Astrocyte (in vitro differentiated cells and primary cell): ENCODE results near the gene HMX1. TPM values are rescaled to one million over a fixed set of nuclear protein-coding genes. Genes with fewer than 3 reads are reported as not detected.

ENCODE experiments used
- DNase-seq: peaks from one replicate; pipeline ENCODE4 v3.0.0-alpha.2; 2010; ENCODE audit warnings: low read depth
- FAIRE-seq: peaks from 2 replicates; lab custom pipeline; 2011; peaks lifted over from hg19 to GRCh38; lab: Jason Lieb, UNC
- H2AFZ ChIP-seq: 2 replicates; pipeline ENCODE4 v1.6.0; 2012; ENCODE audit warnings: low read depth, low read length, inconsistent platforms
- H3K27ac ChIP-seq: 2 replicates; pipeline ENCODE4 v1.5.1; 2011; ENCODE audit warnings: low read depth, low read length, inconsistent platforms
- H3K27me3 ChIP-seq: 2 replicates; pipeline ENCODE4 v1.6.0; 2011; ENCODE audit warnings: low read length, inconsistent platforms; ENCODE audit not compliant: insufficient read depth
- H3K36me3 ChIP-seq: 2 replicates; pipeline ENCODE4 v1.5.1; 2011; ENCODE audit warnings: low read length, inconsistent platforms; ENCODE audit not compliant: insufficient read depth
- H3K4me1 ChIP-seq: 2 replicates; pipeline ENCODE4 v1.5.1; 2011; ENCODE audit warnings: low read length, inconsistent platforms; ENCODE audit not compliant: insufficient read depth
- H3K4me2 ChIP-seq: 2 replicates; pipeline ENCODE4 v1.6.0; 2012; ENCODE audit warnings: low read length, inconsistent platforms
- H3K4me3 ChIP-seq: 2 replicates; pipeline ENCODE4 v1.5.1; 2011; ENCODE audit warnings: low read depth, mild to moderate bottlenecking, low read length, inconsistent platforms; ENCODE audit not compliant: insufficient read depth
- H3K79me2 ChIP-seq: 2 replicates; pipeline ENCODE4 v1.6.0; 2012; ENCODE audit warnings: mild to moderate bottlenecking, low read length, inconsistent platforms; ENCODE audit not compliant: insufficient read depth
- H3K9ac ChIP-seq: 2 replicates; pipeline ENCODE4 v1.6.0; 2012; ENCODE audit warnings: mild to moderate bottlenecking, low read length, inconsistent platforms
- H3K9me3 ChIP-seq: 2 replicates; pipeline ENCODE4 v1.5.1; 2012; ENCODE audit warnings: low read depth, mild to moderate bottlenecking, low read length, inconsistent platforms; ENCODE audit not compliant: insufficient read depth
- H4K20me1 ChIP-seq: 2 replicates; pipeline ENCODE4 v1.6.0; 2012; ENCODE audit warnings: low read length, inconsistent platforms; ENCODE audit not compliant: insufficient read depth
- H3K27ac Mint-ChIP-seq: one replicate; pipeline ENCODE4 v1.8.0; 2021; ENCODE audit warnings: mild to moderate bottlenecking, mixed read lengths; ENCODE audit not compliant: unreplicated experiment
- H3K27me3 Mint-ChIP-seq: one replicate; pipeline ENCODE4 v1.8.0; 2021; ENCODE audit warnings: low read depth, mixed read lengths; ENCODE audit not compliant: unreplicated experiment
- H3K36me3 Mint-ChIP-seq: one replicate; pipeline ENCODE4 v1.8.0; 2021; ENCODE audit warnings: low read depth, mixed read lengths; ENCODE audit not compliant: unreplicated experiment
- H3K4me1 Mint-ChIP-seq: one replicate; pipeline ENCODE4 v1.8.0; 2021; ENCODE audit warnings: low read depth, mixed read lengths; ENCODE audit not compliant: unreplicated experiment
- H3K4me3 Mint-ChIP-seq: one replicate; pipeline ENCODE4 v1.8.0; 2021; ENCODE audit warnings: mild to moderate bottlenecking, moderate library complexity, mixed read lengths; ENCODE audit not compliant: unreplicated experiment
- H3K9me3 Mint-ChIP-seq: one replicate; pipeline ENCODE4 v1.8.0; 2021; ENCODE audit warnings: mild to moderate bottlenecking, mixed read lengths; ENCODE audit not compliant: unreplicated experiment
- EZH2 ChIP-seq: IDR thresholded peaks from 2 replicates; pipeline ENCODE4 v1.6.1; 2012; ENCODE audit warnings: mild to moderate bottlenecking, low read length, inconsistent platforms; ENCODE audit not compliant: insufficient read depth
- total RNA-seq: library from RNA; stranded (reverse); gene quantifications from 2 replicates; pipeline ENCODE4 v1.2.1, GENCODE V29; 2021
- TF ChIP-seq, protein P1 (sequence below): IDR thresholded peaks from 2 replicates; pipeline ENCODE4 v1.5.1; 2011; ENCODE audit warnings: low read depth, mild to moderate bottlenecking, inconsistent platforms, low read length, moderate library complexity; ENCODE audit not compliant: insufficient read depth

The HMX1 gene
- total RNA-seq, 1 donor from 2014 or later = 0.25 TPM

DNA sequence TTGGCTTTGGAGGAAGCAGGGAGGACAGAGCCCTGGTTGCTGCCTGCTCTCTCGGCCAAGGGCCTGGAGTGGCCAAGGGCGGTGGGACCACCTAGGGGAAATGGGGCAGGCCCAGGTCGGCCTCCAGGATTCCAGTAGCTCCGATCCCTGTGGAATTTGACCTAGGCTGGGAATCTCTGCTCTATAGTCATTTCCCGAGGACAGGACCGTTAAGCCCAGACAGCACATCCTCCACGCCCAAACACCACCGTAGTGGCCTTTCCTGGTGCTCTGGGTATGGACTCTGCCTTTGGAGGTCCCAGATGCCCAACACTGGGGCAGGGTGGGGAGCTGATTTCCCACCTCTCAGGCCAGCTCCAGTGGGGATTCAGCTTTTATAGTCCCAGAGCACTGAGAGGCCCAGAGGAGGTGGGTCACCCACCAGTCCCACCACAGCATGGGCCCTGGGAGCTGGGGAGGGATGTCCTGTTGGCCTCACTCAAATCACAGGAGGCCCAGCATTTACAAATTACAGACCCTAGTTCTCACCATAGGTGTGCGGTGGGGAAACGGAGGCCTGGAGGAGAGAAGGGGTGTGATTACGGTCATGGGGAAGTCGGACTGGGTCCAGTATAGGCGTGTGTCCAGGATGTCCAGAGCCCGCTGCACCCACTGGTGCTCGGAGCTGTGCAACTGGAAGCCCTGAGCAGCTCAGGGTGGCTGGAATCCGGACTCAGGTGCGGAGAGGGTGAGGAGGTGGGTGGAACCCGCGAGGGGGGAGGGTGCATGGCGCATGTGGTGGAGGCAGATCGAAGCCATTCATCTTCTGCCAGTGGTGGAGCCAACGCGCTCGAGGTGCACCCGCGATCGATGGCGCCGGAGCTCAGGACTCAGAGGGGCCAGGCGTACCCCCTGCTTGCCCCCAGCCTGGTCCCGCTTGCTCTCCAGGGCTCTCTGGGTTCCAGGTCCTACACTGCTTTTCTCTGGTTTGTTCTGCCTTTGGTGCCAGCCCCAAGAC lies 7.7 kb downstream of the HMX1 start:
- Histone ChIP-seq H3K27me3 (peaks cover 74% of the 10 kb centered on the region), H3K36me3 (no peaks in the 10 kb centered on the region), H3K27ac (no peak overlapping the region), H3K4me3 (no peak overlapping the region), H3K9ac (no peak overlapping the region), H4K20me1 (no peaks in the 10 kb centered on the region), H3K9me3 (no peaks in the 10 kb centered on the region), H3K4me2 (no peak overlapping the region), H2AFZ (no peak overlapping the region), H3K79me2 (no peaks in the 10 kb centered on the region), H3K4me1 (no peaks in the 10 kb centered on the region)
- TF ChIP-seq, protein P1, sequence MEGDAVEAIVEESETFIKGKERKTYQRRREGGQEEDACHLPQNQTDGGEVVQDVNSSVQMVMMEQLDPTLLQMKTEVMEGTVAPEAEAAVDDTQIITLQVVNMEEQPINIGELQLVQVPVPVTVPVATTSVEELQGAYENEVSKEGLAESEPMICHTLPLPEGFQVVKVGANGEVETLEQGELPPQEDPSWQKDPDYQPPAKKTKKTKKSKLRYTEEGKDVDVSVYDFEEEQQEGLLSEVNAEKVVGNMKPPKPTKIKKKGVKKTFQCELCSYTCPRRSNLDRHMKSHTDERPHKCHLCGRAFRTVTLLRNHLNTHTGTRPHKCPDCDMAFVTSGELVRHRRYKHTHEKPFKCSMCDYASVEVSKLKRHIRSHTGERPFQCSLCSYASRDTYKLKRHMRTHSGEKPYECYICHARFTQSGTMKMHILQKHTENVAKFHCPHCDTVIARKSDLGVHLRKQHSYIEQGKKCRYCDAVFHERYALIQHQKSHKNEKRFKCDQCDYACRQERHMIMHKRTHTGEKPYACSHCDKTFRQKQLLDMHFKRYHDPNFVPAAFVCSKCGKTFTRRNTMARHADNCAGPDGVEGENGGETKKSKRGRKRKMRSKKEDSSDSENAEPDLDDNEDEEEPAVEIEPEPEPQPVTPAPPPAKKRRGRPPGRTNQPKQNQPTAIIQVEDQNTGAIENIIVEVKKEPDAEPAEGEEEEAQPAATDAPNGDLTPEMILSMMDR = no peak
- peak; percentile 5 for TF ChIP-seq EZH2
- Mint-ChIP-seq H3K4me1 (no peaks in the 10 kb centered on the region), H3K27me3 (peaks cover 62% of the 10 kb centered on the region), H3K4me3 (no peak overlapping the region), H3K36me3 (peaks cover 1% of the 10 kb centered on the region), H3K27ac (no peak overlapping the region), H3K9me3 (peaks cover 6% of the 10 kb centered on the region)
- no peak for FAIRE-seq
- no peak for DNase-seq

DNA sequence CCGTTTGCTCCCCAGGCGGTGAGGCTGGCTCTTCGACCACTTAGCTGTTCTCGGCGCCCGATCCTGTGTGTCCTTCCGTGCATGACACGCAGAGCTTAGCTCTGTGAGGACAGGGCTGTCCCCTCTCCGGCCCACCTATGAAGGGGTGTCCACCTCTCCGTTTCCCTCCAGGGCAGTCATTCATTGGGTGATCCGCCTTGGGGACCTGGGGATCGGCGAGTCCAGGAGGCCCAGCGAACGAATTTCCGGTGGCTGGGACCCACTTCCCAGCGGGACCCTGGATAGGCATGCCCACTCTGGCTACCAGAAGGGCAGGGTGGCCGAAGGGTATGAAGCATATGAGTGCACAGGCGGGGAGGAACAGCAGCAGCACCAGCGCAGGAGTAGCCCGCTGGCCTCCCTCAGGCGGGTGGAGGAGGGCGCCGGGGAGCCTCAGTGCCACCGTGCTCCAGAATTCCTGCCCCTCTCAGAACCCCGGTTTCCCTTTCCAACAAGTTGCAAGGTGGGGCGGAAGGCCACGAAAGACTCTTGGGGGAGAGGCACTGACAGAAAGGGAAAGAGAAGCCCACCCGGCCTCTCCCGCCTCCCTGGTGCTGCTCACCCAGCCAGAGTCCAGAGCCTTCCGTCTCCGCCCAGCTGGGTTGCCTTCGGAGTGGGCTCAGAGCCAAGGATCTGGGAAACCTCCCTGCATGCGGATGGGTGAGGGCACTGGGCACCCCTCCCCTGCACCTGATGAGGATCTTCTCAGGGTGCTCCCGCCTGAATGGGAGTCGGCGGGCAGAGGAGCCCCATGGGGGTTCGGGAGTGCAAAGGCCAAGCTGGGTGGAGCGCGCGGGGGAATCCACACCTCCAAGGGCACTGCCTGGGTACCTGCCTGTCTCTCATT lies 8.6 kb downstream of the HMX1 start:
- Histone ChIP-seq H3K27me3 (peaks cover 72% of the 10 kb centered on the region), H3K79me2 (no peaks in the 10 kb centered on the region), H3K4me3 (no peak overlapping the region), H3K9me3 (no peaks in the 10 kb centered on the region), H3K4me1 (no peaks in the 10 kb centered on the region), H2AFZ (no peak overlapping the region), H3K9ac (no peak overlapping the region), H4K20me1 (no peaks in the 10 kb centered on the region), H3K4me2 (no peak overlapping the region), H3K27ac (no peak overlapping the region), H3K36me3 (no peaks in the 10 kb centered on the region)
- DNase-seq = no peak
- H3K4me3 Mint-ChIP-seq = no peak overlapping the region
- peak; percentile 54 for TF ChIP-seq EZH2
- TF ChIP-seq, protein P1 = no peak
- H3K27ac Mint-ChIP-seq = peak overlapping the region; percentile 53
- H3K4me1 Mint-ChIP-seq = no peaks in the 10 kb centered on the region
- peaks cover 4% of the 10 kb centered on the region for H3K9me3 Mint-ChIP-seq
- no peak for FAIRE-seq
- H3K36me3 Mint-ChIP-seq = no peaks in the 10 kb centered on the region
- peaks cover 59% of the 10 kb centered on the region for H3K27me3 Mint-ChIP-seq
